ENCODE measurements around the gene TCEA2.

TCEA2 gene

GRCh38 chr20:64064145-64064698 lies 1.2 kb downstream of the TCEA2 start:
- DNase-seq (ENCODE audit: low read depth in 2 of 2, low spot score in 1 of 2), result no peak

- no peak for DNase-seq (ENCODE audit: low read depth in 2 of 2, low spot score in 1 of 2)
These were observed 2.3 kb downstream of the TCEA2 start for GRCh38 chr20:64065062-64065973.

GRCh38 chr20:64065974-64066343 lies 3.0 kb downstream of the TCEA2 start:
- DNase-seq (ENCODE audit: low read depth in 2 of 2, low spot score in 1 of 2), result no peak

- no peak for DNase-seq (ENCODE audit: low read depth in 2 of 2, low spot score in 1 of 2)
These were observed 4.1 kb downstream of the TCEA2 start for GRCh38 chr20:64067005-64067632.

- no peak for DNase-seq (ENCODE audit: low read depth in 2 of 2, low spot score in 1 of 2)
These were observed 4.8 kb downstream of the TCEA2 start for GRCh38 chr20:64067733-64068307.

- no peak for DNase-seq (ENCODE audit: low read depth in 2 of 2, low spot score in 1 of 2)
These were observed 5.6 kb downstream of the TCEA2 start for GRCh38 chr20:64068386-64069208.

- no peak for DNase-seq (ENCODE audit: low read depth in 2 of 2, low spot score in 1 of 2)
These were observed 6.2 kb downstream of the TCEA2 start for GRCh38 chr20:64069209-64069613.

GRCh38 chr20:64069614-64070243 lies 6.7 kb downstream of the TCEA2 start:
- DNase-seq (ENCODE audit: low read depth in 2 of 2, low spot score in 1 of 2), result no peak

GRCh38 chr20:64070244-64070993 lies 7.4 kb downstream of the TCEA2 start:
- DNase-seq (ENCODE audit: low read depth in 2 of 2, low spot score in 1 of 2), result no peak

GRCh38 chr20:64071341-64072332 lies 8.6 kb downstream of the TCEA2 start:
- no peak for DNase-seq (ENCODE audit: low read depth in 2 of 2, low spot score in 1 of 2)

GRCh38 chr20:64072498-64073063 lies 9.6 kb downstream of the TCEA2 start:
- DNase-seq (ENCODE audit: low read depth in 2 of 2, low spot score in 1 of 2), result no peak

- no peak for DNase-seq (ENCODE audit: low read depth in 2 of 2, low spot score in 1 of 2)
These were observed 10.6 kb downstream of the TCEA2 start for GRCh38 chr20:64073476-64074183.

- no peak for DNase-seq (ENCODE audit: low read depth in 2 of 2, low spot score in 1 of 2)
These were observed 11.3 kb downstream of the TCEA2 start for GRCh38 chr20:64074184-64074789.

- DNase-seq (ENCODE audit: low read depth in 2 of 2, low spot score in 1 of 2), result no peak
These were observed 12.0 kb downstream of the TCEA2 start for GRCh38 chr20:64074963-64075362.

GRCh38 chr20:64075556-64075955 lies 12.6 kb downstream of the TCEA2 start:
- no peak for DNase-seq (ENCODE audit: low read depth in 2 of 2, low spot score in 1 of 2)

GRCh38 chr20:64076061-64076997 lies 13.3 kb downstream of the TCEA2 start:
- no peak for DNase-seq (ENCODE audit: low read depth in 2 of 2, low spot score in 1 of 2)
